ENCODE data around the gene ATP8B4.

ATP8B4 gene

GRCh38 chr15:50116477-50116876 is 2.6 kb downstream of the ATP8B4 start:
- no peak overlapping the region for H3K4me3 ChIP-seq (ENCODE audit: low read depth, low read length)
- TF ChIP-seq CTCF (IDR thresholded peaks at IDR 0.05; ENCODE audit: low read depth, low read length): peak; percentile 10; the same call in 1 of the 2 replicates

GRCh38 chr15:50113992-50114780 is 4.8 kb downstream of the ATP8B4 start:
- no peak for TF ChIP-seq CTCF (IDR thresholded peaks at IDR 0.05; ENCODE audit: low read depth, low read length)
- no peak overlapping the region for H3K4me3 ChIP-seq (ENCODE audit: low read depth, low read length)

- TF ChIP-seq CTCF (IDR thresholded peaks at IDR 0.05; ENCODE audit: low read depth, low read length): no peak
Observed at GRCh38 chr15:50113187-50113505, 5.9 kb downstream of the ATP8B4 start.

GRCh38 chr15:50112488-50113186 is 6.4 kb downstream of the ATP8B4 start:
- no peak for TF ChIP-seq CTCF (IDR thresholded peaks at IDR 0.05; ENCODE audit: low read depth, low read length)
- H3K4me3 ChIP-seq (ENCODE audit: low read depth, low read length): no peak overlapping the region

More at GRCh38 chr15:50113187-50113505, 5.9 kb downstream of the ATP8B4 start:
- H3K4me3 ChIP-seq (ENCODE audit: low read depth, low read length): no peak overlapping the region

GRCh38 chr15:50110285-50110684 is 8.7 kb downstream of the ATP8B4 start:
- no peak for TF ChIP-seq CTCF (IDR thresholded peaks at IDR 0.05; ENCODE audit: low read depth, low read length)
- H3K4me3 ChIP-seq (ENCODE audit: low read depth, low read length): no peak overlapping the region

GRCh38 chr15:50109076-50109987 is 9.7 kb downstream of the ATP8B4 start:
- no peak for TF ChIP-seq CTCF (IDR thresholded peaks at IDR 0.05; ENCODE audit: low read depth, low read length)
- H3K4me3 ChIP-seq (ENCODE audit: low read depth, low read length): no peak overlapping the region

Measured in WI38 (cell line).